ENCODE data around the gene DYNLT4.
"Not testable (repeated sequence)": the region's sequence is repeated elsewhere in the genome, so short reads cannot be mapped to it uniquely, and the experiment has no call there.

Gene DYNLT4

DNA sequence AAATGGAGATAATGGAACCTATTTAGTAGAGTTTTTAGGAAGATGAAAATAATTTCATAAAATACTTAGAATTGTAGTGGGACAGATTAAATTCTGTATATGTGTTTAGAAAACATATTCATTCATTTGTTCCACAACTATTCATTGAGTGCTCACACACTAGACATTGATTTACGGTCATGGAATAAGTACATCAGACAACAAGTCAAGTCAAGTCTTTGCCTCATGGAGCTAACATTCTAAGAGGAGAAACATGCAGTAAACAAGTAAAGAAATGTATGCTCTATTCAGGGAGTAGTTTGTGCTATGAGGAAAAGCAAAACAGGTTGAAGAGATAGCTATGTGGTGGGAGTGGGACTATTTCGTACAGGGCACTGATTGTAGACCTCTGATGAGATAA is 10.2 kb upstream of the DYNLT4 start:
- DNase-seq (ENCODE audit: extremely low read depth, insufficient read length): no peak
- H3K27me3 ChIP-seq (replicated peaks; ENCODE audit: control insufficient read depth, insufficient read depth, low read length): no peaks in the 10 kb centered on the region
- H3K36me3 ChIP-seq (ENCODE audit: control insufficient read depth, insufficient read depth, low read length): no peaks in the 10 kb centered on the region
- no peak overlapping the region for H3K4me3 ChIP-seq (replicated peaks; ENCODE audit: low read depth, low read length)
- no peak for TF ChIP-seq CTCF (IDR thresholded peaks at IDR 0.05; ENCODE audit: insufficient read depth, low read length, poor library complexity, severe bottlenecking)

DNA sequence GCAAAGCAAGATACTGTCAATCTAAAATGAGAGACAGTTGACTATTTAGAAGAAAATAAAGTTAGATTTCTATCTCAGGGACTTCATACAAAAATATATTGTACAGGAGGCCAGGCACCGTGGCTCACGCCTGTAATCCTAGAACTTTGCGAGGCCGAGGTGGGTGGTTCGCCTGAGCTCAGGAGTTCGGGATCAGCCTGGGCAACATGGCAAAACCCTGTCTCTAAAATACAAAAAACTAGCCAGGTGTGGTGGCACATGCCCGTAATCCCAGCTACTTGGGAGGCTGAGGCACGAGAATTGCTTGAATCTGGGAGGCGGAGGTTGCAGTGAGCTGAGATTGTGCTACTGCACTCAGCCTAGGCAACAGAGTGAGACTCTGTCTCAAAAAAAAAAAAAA is 8.8 kb upstream of the DYNLT4 start:
- DNase-seq (ENCODE audit: extremely low read depth, insufficient read length); H3K4me3 ChIP-seq (replicated peaks; ENCODE audit: low read depth, low read length); H3K27me3 ChIP-seq (replicated peaks; ENCODE audit: control insufficient read depth, insufficient read depth, low read length); H3K36me3 ChIP-seq (ENCODE audit: control insufficient read depth, insufficient read depth, low read length): not testable (repeated sequence)

DNA sequence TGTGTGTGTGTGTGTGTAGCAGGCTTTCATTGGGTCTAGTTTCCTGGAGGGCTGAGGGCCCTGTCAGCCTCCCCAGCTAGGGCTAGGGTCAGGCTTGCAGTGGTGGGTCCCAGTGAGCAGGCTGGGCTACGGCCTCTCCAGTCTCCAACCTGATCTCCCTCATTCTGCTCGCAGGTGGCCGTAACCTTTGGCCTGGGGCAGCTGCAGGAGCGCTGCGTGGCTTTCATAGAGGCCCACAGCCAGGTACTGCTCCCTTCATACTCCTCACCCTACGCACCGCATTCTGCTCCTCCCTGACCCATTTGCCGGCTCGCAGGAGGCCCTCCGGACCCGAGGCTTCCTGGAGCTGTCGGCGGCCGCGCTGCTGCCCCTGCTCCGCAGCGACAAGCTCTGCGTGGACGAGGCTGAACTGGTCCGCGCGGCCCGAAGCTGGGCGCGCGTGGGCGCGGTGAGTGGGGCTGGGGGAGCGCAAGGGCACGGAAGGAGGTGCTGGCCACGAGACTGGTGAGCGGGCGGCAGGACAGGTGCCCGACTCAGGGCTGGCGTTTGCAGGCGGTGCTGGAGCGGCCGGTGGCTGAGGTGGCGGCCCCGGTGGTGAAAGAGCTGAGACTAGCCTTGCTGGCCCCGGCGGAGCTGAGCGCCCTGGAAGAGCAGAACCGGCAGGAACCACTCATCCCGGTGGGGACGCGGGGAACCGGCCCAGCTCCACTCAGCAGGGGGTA is 5.8 kb upstream of the DYNLT4 start:
- H3K4me3 ChIP-seq (replicated peaks; ENCODE audit: low read depth, low read length): no peak overlapping the region; the same call in 1 of the 2 replicates
- H3K36me3 ChIP-seq (ENCODE audit: control insufficient read depth, insufficient read depth, low read length): no peaks in the 10 kb centered on the region
- no peak for TF ChIP-seq CTCF (IDR thresholded peaks at IDR 0.05; ENCODE audit: insufficient read depth, low read length, poor library complexity, severe bottlenecking)
- DNase-seq (ENCODE audit: extremely low read depth, insufficient read length): no peak
- no peaks in the 10 kb centered on the region for H3K27me3 ChIP-seq (replicated peaks; ENCODE audit: control insufficient read depth, insufficient read depth, low read length)

DNA sequence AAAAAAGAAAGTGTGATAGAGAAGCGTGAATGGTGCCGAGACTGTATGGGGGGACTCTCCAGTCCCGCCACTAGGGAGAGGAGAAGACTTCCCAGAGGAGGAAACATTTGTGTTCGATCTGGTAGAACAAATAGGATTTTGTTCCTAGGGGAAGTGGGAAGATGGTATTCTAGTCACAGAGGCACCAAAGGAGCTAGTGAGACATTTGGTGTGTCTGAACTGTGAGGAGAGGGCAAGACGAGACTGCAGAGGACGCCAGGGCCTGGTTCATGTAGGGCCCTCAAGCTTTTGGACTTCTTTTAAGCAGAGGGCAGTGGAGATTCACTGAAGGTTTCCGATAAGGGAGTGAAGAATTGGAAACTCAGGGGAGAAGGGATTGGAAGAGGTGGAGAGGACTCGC is 4.1 kb upstream of the DYNLT4 start:
- no peak overlapping the region for H3K4me3 ChIP-seq (replicated peaks; ENCODE audit: low read depth, low read length)
- H3K27me3 ChIP-seq (replicated peaks; ENCODE audit: control insufficient read depth, insufficient read depth, low read length): no peaks in the 10 kb centered on the region
- H3K36me3 ChIP-seq (ENCODE audit: control insufficient read depth, insufficient read depth, low read length): peaks cover 7% of the 10 kb centered on the region
- TF ChIP-seq CTCF (IDR thresholded peaks at IDR 0.05; ENCODE audit: insufficient read depth, low read length, poor library complexity, severe bottlenecking): no peak
- no peak for DNase-seq (ENCODE audit: extremely low read depth, insufficient read length)

GRCh38 chr1:44810762-44811105 is 3.6 kb upstream of the DYNLT4 start:
- DNase-seq (ENCODE audit: extremely low read depth, insufficient read length); H3K27me3 ChIP-seq (replicated peaks; ENCODE audit: control insufficient read depth, insufficient read depth, low read length); H3K4me3 ChIP-seq (replicated peaks; ENCODE audit: low read depth, low read length); H3K36me3 ChIP-seq (ENCODE audit: control insufficient read depth, insufficient read depth, low read length): not testable (repeated sequence)

GRCh38 chr1:44810101-44810761 is 3.1 kb upstream of the DYNLT4 start:
- H3K4me3 ChIP-seq (replicated peaks; ENCODE audit: low read depth, low read length): no peak overlapping the region
- no peak for DNase-seq (ENCODE audit: extremely low read depth, insufficient read length)
- H3K36me3 ChIP-seq (ENCODE audit: control insufficient read depth, insufficient read depth, low read length): peaks cover 9% of the 10 kb centered on the region
- no peaks in the 10 kb centered on the region for H3K27me3 ChIP-seq (replicated peaks; ENCODE audit: control insufficient read depth, insufficient read depth, low read length)
- TF ChIP-seq CTCF (IDR thresholded peaks at IDR 0.05; ENCODE audit: insufficient read depth, low read length, poor library complexity, severe bottlenecking): no peak
